SH-SY5Y (cell line): Measurements from ENCODE around the gene RFTN1.

ENCODE experiments used
- GATA2 ChIP-seq: IDR thresholded peaks from 2 replicates; pipeline ENCODE4 v1.6.1; 2011; ENCODE audit warnings: mild to moderate bottlenecking, low read depth, low read length
- GATA3 ChIP-seq: IDR thresholded peaks from 2 replicates; pipeline ENCODE4 v1.6.1; 2011; ENCODE audit warnings: low read depth, mild to moderate bottlenecking, low read length, moderate library complexity

DNA sequence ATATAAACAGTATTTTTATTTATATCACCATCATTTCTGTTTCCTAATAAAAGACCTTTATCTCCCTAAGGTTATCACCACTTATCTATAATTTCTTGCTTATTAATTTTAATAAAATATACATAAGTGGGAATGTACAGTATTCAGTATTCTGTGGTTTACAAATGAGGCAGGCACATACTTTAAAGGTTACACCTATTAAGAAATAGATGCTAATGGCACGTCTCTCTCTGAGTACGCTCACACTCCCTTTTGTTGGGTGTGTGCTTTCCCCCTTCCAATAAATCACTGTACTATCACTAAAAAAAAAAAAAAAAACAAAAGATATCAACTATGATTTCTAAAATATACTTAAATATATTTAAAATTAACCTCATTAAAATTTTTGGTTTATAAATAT, 239.6 kb downstream of the RFTN1 start:
- no peak for TF ChIP-seq GATA2
- no peak for TF ChIP-seq GATA3
